GM18873 (cell line): Measurements from ENCODE around the gene MAPK8IP1.

Experiments used
- ATAC-seq: cut with Tn5 transposase; IDR thresholded peaks from one replicate; pipeline ENCODE4 v1.9.1; 2021; ENCODE audit warnings: mild to moderate bottlenecking, moderate library complexity, moderate number of reproducible peaks; ENCODE audit not compliant: unreplicated experiment, low FRiP score

MAPK8IP1 gene

GRCh38 chr11:45924036-45924915, 38.8 kb downstream of the MAPK8IP1 start:
- no peak for ATAC-seq

GRCh38 chr11:45924927-45925326, 39.5 kb downstream of the MAPK8IP1 start:
- no peak for ATAC-seq

GRCh38 chr11:45925550-45925949, 40.1 kb downstream of the MAPK8IP1 start:
- no peak for ATAC-seq

GRCh38 chr11:45926001-45926401, 40.5 kb downstream of the MAPK8IP1 start:
- ATAC-seq: no peak

- ATAC-seq: no peak
Observed at GRCh38 chr11:45926536-45927331, 41.3 kb downstream of the MAPK8IP1 start.

GRCh38 chr11:45927332-45927683, 41.9 kb downstream of the MAPK8IP1 start:
- no peak for ATAC-seq

- ATAC-seq: no peak
Observed at GRCh38 chr11:45927684-45928413, 42.4 kb downstream of the MAPK8IP1 start.

- ATAC-seq: no peak
Observed at GRCh38 chr11:45928535-45929215, 43.2 kb downstream of the MAPK8IP1 start.

GRCh38 chr11:45929486-45930030, 44.1 kb downstream of the MAPK8IP1 start:
- ATAC-seq: peak; percentile 15

GRCh38 chr11:45930031-45930794, 44.8 kb downstream of the MAPK8IP1 start:
- ATAC-seq: peak; percentile 93

- no peak for ATAC-seq
Observed at GRCh38 chr11:45930951-45931570, 45.6 kb downstream of the MAPK8IP1 start.

GRCh38 chr11:45931739-45932138, 46.3 kb downstream of the MAPK8IP1 start:
- ATAC-seq: no peak

GRCh38 chr11:45932217-45932616, 46.8 kb downstream of the MAPK8IP1 start:
- no peak for ATAC-seq

- ATAC-seq: no peak
Observed at GRCh38 chr11:45933131-45933831, 47.8 kb downstream of the MAPK8IP1 start.

GRCh38 chr11:45933846-45934579, 48.6 kb downstream of the MAPK8IP1 start:
- no peak for ATAC-seq

- ATAC-seq: no peak
Observed at GRCh38 chr11:45934580-45935318, 49.3 kb downstream of the MAPK8IP1 start.
